Stimulated activated CD4-positive, alpha-beta T cell treated with anti-CD3 and anti-CD28 coated beads, Interleukin-4, amount 100 ng/mL, for 4 hours (primary cell): ENCODE data around the gene BGN.

Source experiments
- DNase-seq, 2 experiments: peaks; one replicate each; pipeline ENCODE4 v3.0.0-alpha.2; 2020

The BGN gene

GRCh38 chrX:153509592-153509991 is 14.8 kb downstream of the BGN start:
- DNase-seq, result no peak

- DNase-seq, result no peak
Measured at GRCh38 chrX:153510383-153510782, 15.6 kb downstream of the BGN start.

GRCh38 chrX:153511784-153512500 is 17.2 kb downstream of the BGN start:
- DNase-seq, result no peak

- DNase-seq, result no peak
Measured at GRCh38 chrX:153512501-153512893, 17.7 kb downstream of the BGN start.

GRCh38 chrX:153513265-153513664 is 18.5 kb downstream of the BGN start:
- no peak for DNase-seq

GRCh38 chrX:153514259-153514658 is 19.5 kb downstream of the BGN start:
- DNase-seq, result no peak

- no peak for DNase-seq
Measured at GRCh38 chrX:153515435-153515834, 20.7 kb downstream of the BGN start.

GRCh38 chrX:153516073-153516472 is 21.3 kb downstream of the BGN start:
- no peak for DNase-seq

- no peak for DNase-seq
Measured at GRCh38 chrX:153517423-153517822, 22.6 kb downstream of the BGN start, which contains the start of gene ATP2B3. Gene ATP2B3, plus strand, starts transcription at chrX:153517642. Its CDS starts 18,606 bp downstream, at chrX:153536248.

- DNase-seq, result no peak
Measured at GRCh38 chrX:153517946-153518834, 23.4 kb downstream of the BGN start.

GRCh38 chrX:153519569-153520286 is 24.9 kb downstream of the BGN start:
- no peak for DNase-seq

- DNase-seq, result no peak
Measured at GRCh38 chrX:153520287-153520917, 25.6 kb downstream of the BGN start.

GRCh38 chrX:153521034-153521433 is 26.3 kb downstream of the BGN start:
- no peak for DNase-seq

GRCh38 chrX:153522259-153522658 is 27.5 kb downstream of the BGN start:
- DNase-seq, result no peak

GRCh38 chrX:153523269-153523668 is 28.5 kb downstream of the BGN start:
- DNase-seq, result no peak

GRCh38 chrX:153524234-153524633 is 29.5 kb downstream of the BGN start:
- no peak for DNase-seq

- no peak for DNase-seq
Measured at GRCh38 chrX:153525451-153525850, 30.7 kb downstream of the BGN start.

GRCh38 chrX:153526042-153526441 is 31.3 kb downstream of the BGN start:
- DNase-seq, result no peak

GRCh38 chrX:153526801-153527200 is 32.0 kb downstream of the BGN start:
- DNase-seq, result no peak

GRCh38 chrX:153527208-153527607 is 32.4 kb downstream of the BGN start:
- DNase-seq, result no peak

- no peak for DNase-seq
Measured at GRCh38 chrX:153530411-153531129, 35.8 kb downstream of the BGN start.

GRCh38 chrX:153533091-153533490 is 38.3 kb downstream of the BGN start:
- DNase-seq, result no peak
